Ureter (tissue), 1 donor: ENCODE data around the gene CDK18. TPM values are rescaled to one million over a fixed set of nuclear protein-coding genes. Genes with fewer than 3 reads are reported as not detected.

ENCODE experiments used
- DNase-seq: peaks from one replicate; pipeline ENCODE4 v3.0.0-alpha.2; 2020; ENCODE audit warnings: low spot score
- total RNA-seq: library from RNA; stranded (reverse); gene quantifications from one replicate; pipeline ENCODE4 v1.2.4, GENCODE V29; 2023
- donor health status: DM: yes; HTN: yes; CAD: no.

CDK18 gene
- total RNA-seq, 1 donor from 2014 or later, result 28.6 TPM

DNA sequence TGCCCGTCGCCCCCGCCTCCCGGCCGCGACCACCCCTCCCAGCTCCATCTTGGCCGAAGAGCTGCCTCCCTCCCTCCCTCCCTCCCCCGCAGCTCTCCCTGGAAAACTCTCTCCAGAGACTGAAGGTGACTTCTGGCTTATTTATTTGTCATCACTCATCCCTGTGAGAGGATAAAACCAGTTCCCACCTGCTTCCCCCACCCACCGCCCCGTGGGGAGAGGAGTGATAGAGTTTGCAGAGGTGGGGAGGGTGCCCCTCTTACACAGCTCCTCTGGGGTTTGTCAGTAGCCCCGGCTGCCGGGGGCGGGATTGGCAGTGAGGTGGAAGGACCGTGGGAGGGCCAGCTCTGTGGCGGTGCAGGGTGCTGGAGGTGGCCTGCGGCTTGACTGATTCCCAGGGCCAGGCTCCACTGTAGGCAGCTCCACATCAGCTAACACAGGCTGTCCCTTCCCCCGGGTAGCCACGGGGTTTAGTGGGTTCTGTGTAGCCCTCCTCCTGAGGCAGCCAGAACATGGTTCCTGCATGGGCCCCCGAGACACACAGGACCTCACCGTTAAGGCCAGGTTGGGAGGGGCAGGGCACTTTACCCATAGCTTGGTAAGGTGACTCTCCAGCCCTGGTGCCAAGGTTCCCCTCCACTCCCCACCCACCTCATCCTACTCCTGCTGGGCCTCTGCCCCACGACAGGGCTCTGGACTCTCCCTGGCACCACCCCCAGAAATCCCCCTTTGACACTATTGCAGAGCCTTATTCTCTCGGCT is 65.1 kb downstream of the CDK18 start:
- peak; percentile 35 for DNase-seq

DNA sequence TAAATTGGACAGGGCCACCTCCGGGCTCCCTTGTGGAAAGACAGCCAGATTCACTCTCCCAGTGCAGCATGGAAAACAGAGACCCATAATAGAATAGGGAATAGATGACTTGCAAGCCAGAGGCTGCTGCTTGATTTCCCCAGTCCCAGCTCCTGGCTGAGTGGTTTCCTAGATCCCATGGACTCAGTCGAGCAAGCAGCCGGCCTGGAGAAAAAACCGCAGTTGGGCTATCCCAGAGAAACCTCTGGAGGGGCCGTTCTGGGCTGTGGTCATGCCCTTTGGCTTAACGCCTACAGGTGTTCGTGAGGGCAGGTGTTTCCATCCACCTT is 65.7 kb downstream of the CDK18 start:
- no peak for DNase-seq

GRCh38 chr1:205570796-205571537 is 66.5 kb downstream of the CDK18 start:
- no peak for DNase-seq

DNA sequence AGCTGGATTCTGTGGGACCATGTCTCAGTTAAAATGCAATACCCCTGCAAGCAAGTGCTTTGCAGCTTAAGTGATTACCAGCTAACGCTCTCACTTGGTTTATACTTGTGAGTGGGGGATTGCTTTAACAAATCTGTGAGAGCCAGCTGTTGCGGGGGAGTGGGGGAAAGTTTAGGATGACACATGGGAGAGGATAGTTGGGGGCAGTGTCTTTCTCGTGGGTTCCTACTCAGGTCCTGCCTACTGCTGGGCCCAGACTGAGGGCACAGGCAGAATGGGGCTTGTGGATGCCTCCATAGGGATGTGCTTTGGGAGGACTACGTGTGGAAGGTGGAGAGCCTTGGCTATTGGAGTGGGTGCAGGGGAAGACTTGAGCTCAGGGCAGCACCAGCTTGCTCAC is 67.3 kb downstream of the CDK18 start:
- DNase-seq, result no peak

- DNase-seq, result peak; percentile 23
These were observed 68.0 kb downstream of the CDK18 start for GRCh38 chr1:205572421-205572820.

DNA sequence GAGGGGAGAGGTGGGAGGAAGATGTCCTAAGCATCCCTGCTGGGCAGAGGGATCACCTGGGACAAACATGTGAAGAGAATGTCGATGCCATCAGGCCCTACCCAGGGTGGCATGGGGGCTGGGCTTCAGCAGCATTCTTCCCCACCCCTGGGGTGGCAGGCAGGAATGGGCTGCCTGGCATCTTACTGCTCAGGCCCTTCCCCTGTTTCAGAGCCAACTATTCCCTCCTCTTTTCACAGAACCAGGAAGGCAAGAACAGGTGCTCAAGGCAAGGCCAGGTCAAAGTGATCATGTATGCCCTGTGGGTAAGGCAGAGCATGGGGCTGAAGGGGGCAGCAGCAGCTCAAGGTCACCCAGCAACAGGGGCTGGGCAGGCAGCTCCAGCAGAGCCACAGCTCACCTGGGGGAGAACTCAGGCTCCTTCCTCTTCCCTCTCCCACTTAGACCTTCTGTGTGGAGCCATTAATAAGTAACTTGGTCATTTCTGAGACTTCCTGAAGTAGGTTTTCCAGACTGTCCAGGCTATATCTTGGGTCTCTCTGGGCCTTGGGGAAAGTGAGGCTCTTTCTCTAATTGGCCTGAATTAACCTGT is 70.9 kb downstream of the CDK18 start:
- DNase-seq, result peak; percentile 25

DNA sequence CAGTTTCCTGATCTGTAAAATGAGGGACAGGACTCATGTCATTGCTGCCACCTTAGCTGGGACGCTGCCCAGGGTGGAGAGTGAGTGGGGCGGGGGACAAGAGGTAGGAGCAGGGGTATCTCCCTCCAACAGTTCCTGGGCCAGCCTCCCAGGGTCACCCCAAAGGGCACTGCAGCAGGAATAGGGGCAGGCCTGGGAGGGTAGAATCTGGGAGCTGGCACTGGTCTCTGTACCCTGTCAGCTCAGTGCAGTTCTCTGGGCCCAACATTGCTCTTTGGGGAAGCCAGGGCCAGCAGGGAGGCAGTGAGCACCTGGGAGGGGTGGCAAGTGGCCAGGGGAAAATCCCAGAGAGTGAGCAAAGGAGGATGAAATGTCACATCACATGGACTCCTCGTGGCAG is 71.5 kb downstream of the CDK18 start:
- DNase-seq, result peak; percentile 36

DNA sequence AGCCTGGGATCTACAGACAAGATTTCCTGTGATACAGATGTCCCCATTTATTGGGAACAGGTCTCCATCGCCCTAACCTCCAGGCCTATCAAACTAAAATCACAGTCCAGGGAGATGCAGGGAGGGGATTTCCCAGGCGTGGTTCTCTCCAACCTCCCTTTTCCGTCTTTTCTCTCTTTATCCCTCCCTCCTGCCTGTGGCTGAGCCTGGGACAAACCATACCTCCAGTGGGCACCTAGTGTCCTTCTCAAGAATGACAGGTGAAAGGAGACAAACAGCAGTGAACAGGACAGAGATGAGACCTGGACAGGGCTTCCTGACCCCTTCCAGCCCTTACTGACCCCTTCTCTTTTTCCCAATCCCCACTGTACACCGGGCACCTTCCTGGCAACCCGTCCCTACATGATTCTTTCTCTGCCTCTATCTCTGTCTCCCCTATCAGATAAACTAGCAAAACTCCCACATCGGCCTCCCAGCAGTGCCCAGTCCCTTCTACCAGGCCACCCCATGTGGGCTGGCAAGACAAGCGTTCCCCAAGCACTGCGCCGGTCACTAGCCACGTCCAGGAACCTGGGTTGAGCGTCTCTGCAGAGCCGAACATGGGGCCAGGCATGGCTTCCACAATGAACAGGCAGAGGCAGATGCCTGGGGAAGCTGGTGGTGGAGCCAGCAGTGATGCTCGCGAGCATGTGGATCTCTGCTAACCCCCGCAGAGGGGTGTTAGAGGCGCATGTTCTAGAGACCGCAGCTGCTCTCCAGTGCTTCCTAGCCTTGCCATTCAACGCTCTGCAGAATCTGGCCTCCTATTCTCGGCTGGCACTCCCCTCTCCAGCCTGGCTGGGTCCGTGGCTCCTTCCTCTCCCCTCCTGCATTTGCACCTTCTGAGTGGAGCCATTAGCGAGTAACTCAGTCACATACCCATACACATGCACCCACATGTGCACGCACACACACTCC is 72.6 kb downstream of the CDK18 start:
- peak; percentile 32 for DNase-seq

GRCh38 chr1:205577874-205578658 is 73.6 kb downstream of the CDK18 start:
- DNase-seq, result no peak

DNA sequence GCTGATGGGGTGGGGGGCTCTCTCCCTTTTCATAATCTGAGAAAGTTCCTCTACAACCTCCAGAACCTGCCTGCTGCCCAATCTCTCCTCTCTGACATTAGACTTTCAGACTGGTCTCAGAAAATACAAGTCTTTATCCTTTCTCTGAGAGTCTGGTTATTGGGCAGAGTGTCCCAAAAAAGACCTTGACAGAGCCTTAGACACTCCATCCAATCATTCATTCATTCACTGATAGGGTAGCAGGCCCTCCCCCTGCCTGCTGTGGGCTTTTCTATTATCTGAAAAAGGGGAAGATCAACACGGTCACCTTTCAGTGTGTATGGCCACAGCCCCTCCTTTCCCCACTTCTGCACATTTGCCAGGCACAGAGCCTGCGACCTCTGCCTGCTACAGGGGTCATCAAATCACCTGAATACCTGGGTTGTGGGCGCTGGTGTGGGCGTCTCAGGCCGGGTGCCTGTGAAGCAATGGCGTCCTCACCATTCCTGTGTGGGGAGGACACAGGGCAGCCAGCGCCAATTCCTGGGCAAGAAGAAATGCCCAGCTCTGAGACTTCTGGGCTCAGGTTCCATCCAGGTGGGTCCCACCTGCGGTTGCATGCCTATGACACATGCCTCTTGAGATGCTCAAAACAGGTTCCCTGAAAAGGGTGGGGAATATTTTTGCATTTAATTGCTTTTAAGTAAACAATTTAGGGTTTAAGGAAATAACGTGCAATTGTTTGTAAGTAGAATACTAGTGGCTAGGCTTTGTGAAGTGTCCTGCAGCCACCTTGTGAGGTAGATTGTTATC is 74.5 kb downstream of the CDK18 start:
- DNase-seq, result peak; percentile 41

GRCh38 chr1:205579711-205580110 is 75.2 kb downstream of the CDK18 start:
- DNase-seq, result peak; percentile 23

DNA sequence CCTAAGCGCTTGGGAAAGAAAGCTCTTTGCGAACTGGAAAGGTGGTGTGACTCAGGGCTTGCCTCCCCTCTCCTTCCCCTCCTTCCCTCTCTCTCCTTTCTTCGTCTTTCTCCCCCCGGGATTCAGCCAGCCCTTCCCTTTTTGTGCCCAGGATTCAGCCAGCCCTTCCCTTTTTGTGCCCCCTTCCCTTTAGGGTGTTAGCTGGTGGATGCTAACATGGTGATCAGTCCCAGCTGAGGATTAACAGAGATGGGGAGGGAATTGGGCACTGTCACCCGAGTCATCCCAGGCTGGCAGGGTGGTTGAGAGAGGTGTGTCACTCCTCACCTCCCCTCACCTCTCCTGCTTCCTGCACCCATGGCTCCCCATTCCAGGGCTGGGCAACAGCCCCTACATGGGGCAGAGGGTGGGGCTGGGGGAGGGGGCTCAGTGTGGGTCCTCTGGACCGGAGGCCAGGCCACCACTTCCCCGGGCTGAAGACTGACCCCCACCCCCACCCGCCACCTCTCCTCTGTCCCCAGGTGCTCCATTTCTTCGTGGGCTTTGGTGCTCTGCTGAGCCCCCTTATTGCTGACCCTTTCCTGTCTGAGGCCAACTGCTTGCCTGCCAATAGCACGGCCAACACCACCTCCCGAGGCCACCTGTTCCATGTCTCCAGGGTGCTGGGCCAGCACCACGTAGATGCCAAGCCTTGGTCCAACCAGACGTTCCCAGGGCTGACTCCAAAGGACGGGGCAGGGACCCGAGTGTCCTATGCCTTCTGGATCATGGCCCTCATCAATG is 75.9 kb downstream of the CDK18 start:
- DNase-seq, result peak; percentile 36

GRCh38 chr1:205580923-205581180 is 76.4 kb downstream of the CDK18 start:
- DNase-seq, result no peak

GRCh38 chr1:205581321-205581980 is 77.0 kb downstream of the CDK18 start:
- DNase-seq, result no peak

DNA sequence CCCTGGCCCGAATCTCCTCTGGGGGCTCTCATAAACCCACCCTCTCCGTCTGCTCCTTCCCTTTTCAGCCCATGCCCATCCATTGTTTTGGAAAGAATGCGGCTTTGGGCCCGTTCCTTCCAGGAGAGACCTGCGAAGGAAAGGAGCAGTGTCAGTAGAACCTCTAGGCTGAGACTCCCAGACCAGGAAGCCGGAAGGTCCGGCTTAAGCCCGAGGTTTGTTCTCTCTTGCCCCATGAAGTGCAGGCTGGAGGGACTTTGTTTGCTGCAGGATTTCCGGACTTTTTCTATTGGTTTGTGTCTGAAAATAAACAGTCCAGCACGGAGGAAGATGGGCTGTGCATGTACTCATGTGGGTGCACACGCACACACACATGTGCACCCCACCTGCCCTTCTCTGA is 77.6 kb downstream of the CDK18 start:
- DNase-seq, result no peak
